GM23338 (cell line): ENCODE measurements around the gene KCTD8. TPM values are rescaled to one million over a fixed set of nuclear protein-coding genes. Genes with fewer than 3 reads are reported as not detected.

Source experiments
- ATAC-seq: fragments of 200-7000 bp; cut with Tn5 transposase; 3 replicates; pipeline ENCODE4 v1.9.1; 2020
- DNase-seq: peaks from one replicate; pipeline ENCODE4 v3.0.0-alpha.2; 2015; ENCODE audit warnings: low spot score
- H2AFZ ChIP-seq: fragments of 200-600 bp; sonication (generic); 2 replicates; pipeline ENCODE4 v1.8.0; 2016; ENCODE audit warnings: antibody characterized with exemption, mild to moderate bottlenecking, moderate library complexity
- H3F3A ChIP-seq: fragments of 200-600 bp; sonication (generic); replicated peaks from 2 replicates; pipeline ENCODE4 v1.8.0; 2017; ENCODE audit warnings: antibody characterized with exemption, mixed run types, low read depth
- H3K27ac ChIP-seq: fragments of 200-600 bp; sonication (generic); 2 replicates; pipeline ENCODE4 v1.6.1; 2016; ENCODE audit warnings: low read depth
- H3K27me3 ChIP-seq: fragments of 200-600 bp; sonication (generic); 2 replicates; pipeline ENCODE4 v1.8.0; 2016; ENCODE audit warnings: mild to moderate bottlenecking, mixed run types, moderate library complexity; ENCODE audit not compliant: insufficient read depth
- H3K36me3 ChIP-seq: fragments of 200-600 bp; sonication (generic); 2 replicates; pipeline ENCODE4 v1.8.0; 2016; ENCODE audit warnings: mild to moderate bottlenecking; ENCODE audit not compliant: insufficient read depth
- H3K4me1 ChIP-seq: fragments of 200-600 bp; sonication (generic); 2 replicates; pipeline ENCODE4 v1.8.0; 2016; ENCODE audit warnings: mild to moderate bottlenecking, moderate library complexity; ENCODE audit not compliant: insufficient read depth
- H3K4me2 ChIP-seq: fragments of 200-600 bp; sonication (generic); 2 replicates; pipeline ENCODE4 v1.7.1; 2017; ENCODE audit warnings: mixed run types
- H3K4me3 ChIP-seq: fragments of 200-600 bp; sonication (generic); 2 replicates; pipeline ENCODE4 v1.6.1; 2016; ENCODE audit warnings: mixed run types
- H3K79me2 ChIP-seq: fragments of 200-600 bp; sonication (generic); replicated peaks from 2 replicates; pipeline ENCODE4 v1.8.0; 2017; ENCODE audit warnings: mild to moderate bottlenecking; ENCODE audit not compliant: insufficient read depth
- H3K9me2 ChIP-seq: fragments of 200-600 bp; sonication (generic); 2 replicates; pipeline ENCODE4 v1.8.0; 2017; ENCODE audit not compliant: insufficient read depth
- H4K20me1 ChIP-seq: fragments of 200-600 bp; sonication (generic); replicated peaks from 2 replicates; pipeline ENCODE4 v1.8.0; 2017; ENCODE audit warnings: mild to moderate bottlenecking; ENCODE audit not compliant: insufficient read depth
- H3K27ac Mint-ChIP-seq: 2 replicates; pipeline ENCODE4 v1.8.0; 2020; ENCODE audit warnings: inconsistent platforms, mild to moderate bottlenecking, moderate library complexity, mixed read lengths
- H3K27me3 Mint-ChIP-seq: 3 replicates; pipeline ENCODE4 v1.8.0; 2022; ENCODE audit warnings: low read depth, mild to moderate bottlenecking, moderate library complexity, mixed read lengths, inconsistent platforms; ENCODE audit not compliant: insufficient read depth, poor library complexity
- H3K36me3 Mint-ChIP-seq: 3 replicates; pipeline ENCODE4 v1.8.0; 2021; ENCODE audit warnings: low read depth, mild to moderate bottlenecking, inconsistent platforms, moderate library complexity, mixed read lengths
- H3K4me1 Mint-ChIP-seq: 3 replicates; pipeline ENCODE4 v1.8.0; 2020; ENCODE audit warnings: mild to moderate bottlenecking, inconsistent platforms, mixed read lengths
- H3K4me3 Mint-ChIP-seq: 3 replicates; pipeline ENCODE4 v1.8.0; 2021; ENCODE audit warnings: moderate library complexity, mild to moderate bottlenecking, inconsistent platforms, mixed read lengths
- H3K9me3 Mint-ChIP-seq: 3 replicates; pipeline ENCODE4 v1.8.0; 2020; ENCODE audit warnings: moderate library complexity, mild to moderate bottlenecking, inconsistent platforms, mixed read lengths
- CREB1 ChIP-seq: fragments of 250-450 bp; sonication (Bioruptor Pico); IDR thresholded peaks from 2 replicates; pipeline ENCODE4 v1.5.0; 2020; ENCODE audit warnings: low read depth, mild to moderate bottlenecking, moderate library complexity
- EZH2 ChIP-seq: fragments of 200-600 bp; sonication (generic); IDR thresholded peaks from one replicate; pipeline ENCODE4 v1.8.0; 2017; ENCODE audit warnings: antibody characterized with exemption, mild to moderate bottlenecking, low read depth; ENCODE audit not compliant: unreplicated experiment
- JUNB ChIP-seq: IDR thresholded peaks from one replicate; pipeline ENCODE4 v1.6.1; 2016; ENCODE audit warnings: antibody characterized with exemption; ENCODE audit not compliant: unreplicated experiment
- NANOG ChIP-seq: IDR thresholded peaks from 2 replicates; pipeline ENCODE4 v1.6.1; 2016; ENCODE audit warnings: antibody characterized with exemption, borderline replicate concordance
- POLR2AphosphoS5 ChIP-seq: IDR thresholded peaks from 2 replicates; pipeline ENCODE4 v1.6.1; 2016; ENCODE audit warnings: antibody characterized with exemption, low read depth
- STAT1 ChIP-seq: IDR thresholded peaks from one replicate; pipeline ENCODE4 v1.6.1; 2016; ENCODE audit warnings: antibody characterized with exemption; ENCODE audit not compliant: unreplicated experiment
- ZNF114 ChIP-seq: fragments of 250-450 bp; sonication (Bioruptor Pico); IDR thresholded peaks from 2 replicates; pipeline ENCODE4 v1.5.0; 2020; ENCODE audit warnings: mild to moderate bottlenecking, moderate library complexity
- ZNF331 ChIP-seq: fragments of 250-450 bp; sonication (Bioruptor Pico); IDR thresholded peaks from 2 replicates; pipeline ENCODE4 v1.5.0; 2020; ENCODE audit warnings: low read depth, mild to moderate bottlenecking, moderate library complexity
- polyA plus RNA-seq: library from polyadenylated mRNA; unstranded; fragments of >200 nt; fragmentation: Nextera tagmentation; extraction: Ambion mirVana; gene quantifications from 2 replicates; pipeline ENCODE4 v1.2.1, GENCODE V29; 2016
- total RNA-seq: library from RNA; depleted of rRNA; stranded (reverse); fragments of >200 nt; shearing (Covaris generic); gene quantifications from 2 replicates; pipeline ENCODE4 v1.2.3, GENCODE V29; 2014
- TF ChIP-seq, protein P1 (sequence below): IDR thresholded peaks from 2 replicates; pipeline ENCODE4 v1.6.1; 2016; ENCODE audit warnings: antibody characterized with exemption
- TF ChIP-seq, protein P2 (sequence below), 2 experiments: fragments of 200-600 bp in 1 of 2; sonication (generic) in 1 of 2; conservative IDR thresholded peaks; 2 replicates each; pipeline versions ENCODE4 v1.5.1 to v1.6.1; 2016 to 2017; ENCODE audit warnings: antibody characterized with exemption in 2 of 2, low read depth in 2 of 2, mild to moderate bottlenecking in 2 of 2, moderate library complexity in 1 of 2
- TF ChIP-seq, protein P3 (sequence below): IDR thresholded peaks from one replicate; pipeline ENCODE4 v1.6.1; 2018; ENCODE audit warnings: antibody characterized with exemption; ENCODE audit not compliant: unreplicated experiment

KCTD8 gene
- total and polyA plus RNA-seq, 2 experiments from 2014 or later = 2.8 to 5.0 TPM

DNA sequence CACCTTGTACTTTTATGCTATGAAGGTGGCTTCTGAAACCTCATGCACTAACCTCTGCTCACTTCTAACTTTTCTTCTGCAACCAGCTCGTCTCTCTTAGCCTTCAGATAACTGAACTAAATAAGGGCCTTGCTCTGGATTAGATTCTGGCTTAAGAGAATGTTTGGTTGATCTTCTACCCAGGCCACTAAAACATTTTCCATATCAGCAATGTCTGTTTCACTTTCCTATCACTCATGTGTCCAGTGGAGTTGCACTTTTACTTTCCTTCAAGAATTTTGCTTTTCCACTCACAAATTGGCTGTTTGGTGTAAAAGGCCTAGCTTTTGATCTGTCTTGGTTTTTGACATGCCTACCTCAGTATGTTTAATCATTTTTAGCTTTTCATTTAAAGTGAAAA is 105.8 kb downstream of the KCTD8 start (continued):
- TF ChIP-seq, protein P1, sequence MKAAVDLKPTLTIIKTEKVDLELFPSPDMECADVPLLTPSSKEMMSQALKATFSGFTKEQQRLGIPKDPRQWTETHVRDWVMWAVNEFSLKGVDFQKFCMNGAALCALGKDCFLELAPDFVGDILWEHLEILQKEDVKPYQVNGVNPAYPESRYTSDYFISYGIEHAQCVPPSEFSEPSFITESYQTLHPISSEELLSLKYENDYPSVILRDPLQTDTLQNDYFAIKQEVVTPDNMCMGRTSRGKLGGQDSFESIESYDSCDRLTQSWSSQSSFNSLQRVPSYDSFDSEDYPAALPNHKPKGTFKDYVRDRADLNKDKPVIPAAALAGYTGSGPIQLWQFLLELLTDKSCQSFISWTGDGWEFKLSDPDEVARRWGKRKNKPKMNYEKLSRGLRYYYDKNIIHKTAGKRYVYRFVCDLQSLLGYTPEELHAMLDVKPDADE = no peak
- TF ChIP-seq JUNB = no peak
- TF ChIP-seq, protein P2, sequence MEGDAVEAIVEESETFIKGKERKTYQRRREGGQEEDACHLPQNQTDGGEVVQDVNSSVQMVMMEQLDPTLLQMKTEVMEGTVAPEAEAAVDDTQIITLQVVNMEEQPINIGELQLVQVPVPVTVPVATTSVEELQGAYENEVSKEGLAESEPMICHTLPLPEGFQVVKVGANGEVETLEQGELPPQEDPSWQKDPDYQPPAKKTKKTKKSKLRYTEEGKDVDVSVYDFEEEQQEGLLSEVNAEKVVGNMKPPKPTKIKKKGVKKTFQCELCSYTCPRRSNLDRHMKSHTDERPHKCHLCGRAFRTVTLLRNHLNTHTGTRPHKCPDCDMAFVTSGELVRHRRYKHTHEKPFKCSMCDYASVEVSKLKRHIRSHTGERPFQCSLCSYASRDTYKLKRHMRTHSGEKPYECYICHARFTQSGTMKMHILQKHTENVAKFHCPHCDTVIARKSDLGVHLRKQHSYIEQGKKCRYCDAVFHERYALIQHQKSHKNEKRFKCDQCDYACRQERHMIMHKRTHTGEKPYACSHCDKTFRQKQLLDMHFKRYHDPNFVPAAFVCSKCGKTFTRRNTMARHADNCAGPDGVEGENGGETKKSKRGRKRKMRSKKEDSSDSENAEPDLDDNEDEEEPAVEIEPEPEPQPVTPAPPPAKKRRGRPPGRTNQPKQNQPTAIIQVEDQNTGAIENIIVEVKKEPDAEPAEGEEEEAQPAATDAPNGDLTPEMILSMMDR (conservative IDR thresholded peaks at IDR 0.05; ENCODE audit: low read depth in 2 of 2) = no peak
- no peak for TF ChIP-seq POLR2AphosphoS5
- TF ChIP-seq EZH2 = no peak
- no peak for TF ChIP-seq CREB1 (CRISPR knock-in tag)
- no peak for TF ChIP-seq ZNF331 (CRISPR knock-in tag)
- no peak for TF ChIP-seq NANOG

DNA sequence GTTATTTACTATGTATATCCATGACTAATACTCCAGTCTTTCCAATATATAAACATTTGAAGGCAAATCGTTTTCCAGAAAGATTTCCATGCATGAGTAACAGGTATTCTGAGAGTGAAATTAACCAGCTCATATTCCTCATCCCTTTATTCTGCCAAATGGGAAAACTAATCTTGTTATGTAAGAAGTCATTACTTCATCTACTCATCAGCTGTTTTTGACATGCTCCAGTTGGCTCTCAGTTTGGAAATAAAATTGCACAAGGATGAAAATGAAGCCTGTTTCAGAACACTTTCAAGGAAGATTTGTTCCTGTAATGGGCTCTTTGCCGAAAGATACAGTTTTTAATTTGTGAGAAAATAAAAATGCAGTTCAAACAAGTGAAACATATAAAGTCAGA is 121.9 kb downstream of the KCTD8 start:
- no peak overlapping the region for H3K27ac ChIP-seq
- H3K4me3 ChIP-seq = no peak overlapping the region
- peaks cover 3% of the 10 kb centered on the region; the same call in 1 of the 2 replicates for H3K4me1 ChIP-seq
- H3K4me3 Mint-ChIP-seq = no peak overlapping the region
- H3K9me3 Mint-ChIP-seq = no peaks in the 10 kb centered on the region
- H3K4me1 Mint-ChIP-seq = peaks cover 15% of the 10 kb centered on the region
- no peaks in the 10 kb centered on the region for H3K79me2 ChIP-seq
- H3K27ac Mint-ChIP-seq = no peak overlapping the region
- ATAC-seq (no peak), DNase-seq (no peak)
- H3F3A ChIP-seq = no peaks in the 10 kb centered on the region
- no peaks in the 10 kb centered on the region for H3K27me3 ChIP-seq
- H3K4me2 ChIP-seq = no peak overlapping the region
- H3K9me2 ChIP-seq = no peaks in the 10 kb centered on the region
- no peaks in the 10 kb centered on the region for H3K36me3 Mint-ChIP-seq
- no peak overlapping the region for H2AFZ ChIP-seq
- no peaks in the 10 kb centered on the region for H3K27me3 Mint-ChIP-seq
- H4K20me1 ChIP-seq = no peaks in the 10 kb centered on the region
- no peaks in the 10 kb centered on the region for H3K36me3 ChIP-seq
- TF ChIP-seq, protein P1 = no peak
- TF ChIP-seq NANOG (no peak), ZNF114 (CRISPR knock-in tag) (no peak), CREB1 (CRISPR knock-in tag) (no peak), STAT1 (no peak), JUNB (no peak), POLR2AphosphoS5 (no peak)
- TF ChIP-seq, protein P3, sequence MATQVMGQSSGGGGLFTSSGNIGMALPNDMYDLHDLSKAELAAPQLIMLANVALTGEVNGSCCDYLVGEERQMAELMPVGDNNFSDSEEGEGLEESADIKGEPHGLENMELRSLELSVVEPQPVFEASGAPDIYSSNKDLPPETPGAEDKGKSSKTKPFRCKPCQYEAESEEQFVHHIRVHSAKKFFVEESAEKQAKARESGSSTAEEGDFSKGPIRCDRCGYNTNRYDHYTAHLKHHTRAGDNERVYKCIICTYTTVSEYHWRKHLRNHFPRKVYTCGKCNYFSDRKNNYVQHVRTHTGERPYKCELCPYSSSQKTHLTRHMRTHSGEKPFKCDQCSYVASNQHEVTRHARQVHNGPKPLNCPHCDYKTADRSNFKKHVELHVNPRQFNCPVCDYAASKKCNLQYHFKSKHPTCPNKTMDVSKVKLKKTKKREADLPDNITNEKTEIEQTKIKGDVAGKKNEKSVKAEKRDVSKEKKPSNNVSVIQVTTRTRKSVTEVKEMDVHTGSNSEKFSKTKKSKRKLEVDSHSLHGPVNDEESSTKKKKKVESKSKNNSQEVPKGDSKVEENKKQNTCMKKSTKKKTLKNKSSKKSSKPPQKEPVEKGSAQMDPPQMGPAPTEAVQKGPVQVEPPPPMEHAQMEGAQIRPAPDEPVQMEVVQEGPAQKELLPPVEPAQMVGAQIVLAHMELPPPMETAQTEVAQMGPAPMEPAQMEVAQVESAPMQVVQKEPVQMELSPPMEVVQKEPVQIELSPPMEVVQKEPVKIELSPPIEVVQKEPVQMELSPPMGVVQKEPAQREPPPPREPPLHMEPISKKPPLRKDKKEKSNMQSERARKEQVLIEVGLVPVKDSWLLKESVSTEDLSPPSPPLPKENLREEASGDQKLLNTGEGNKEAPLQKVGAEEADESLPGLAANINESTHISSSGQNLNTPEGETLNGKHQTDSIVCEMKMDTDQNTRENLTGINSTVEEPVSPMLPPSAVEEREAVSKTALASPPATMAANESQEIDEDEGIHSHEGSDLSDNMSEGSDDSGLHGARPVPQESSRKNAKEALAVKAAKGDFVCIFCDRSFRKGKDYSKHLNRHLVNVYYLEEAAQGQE = no peak
